Thyroid gland (tissue), 4 donors: ENCODE results near the gene SPATA2L. TPM values are rescaled to one million over a fixed set of nuclear protein-coding genes. Genes with fewer than 3 reads are reported as not detected.

Source experiments
- DNase-seq, 2 donors: peaks; one replicate each; pipeline ENCODE4 v3.0.0-alpha.2; 2019
- H3K27ac ChIP-seq, 3 donors: fragments of 200-600 bp; sonication (generic); 1 replicate in 2 of 3; 2 replicates in 1 of 3; pipeline ENCODE4 v1.5.1; 2016 to 2019; ENCODE audit warnings: mild to moderate bottlenecking in 1 of 3, moderate library complexity in 1 of 3
- H3K27me3 ChIP-seq: fragments of 200-600 bp; sonication (generic); one replicate; pipeline ENCODE4 v1.5.1; 2019
- H3K36me3 ChIP-seq, 2 donors: fragments of 200-600 bp; sonication (generic); one replicate each; pipeline ENCODE4 v1.5.1; 2016 to 2019
- H3K4me1 ChIP-seq, 2 donors: fragments of 200-600 bp; sonication (generic); one replicate each; pipeline ENCODE4 v1.5.1; 2017 to 2019
- H3K4me3 ChIP-seq, 3 donors: fragments of 200-600 bp; sonication (generic); replicated peaks in 1 of 3; 1 replicate in 2 of 3; 2 replicates in 1 of 3; pipeline ENCODE4 v1.5.1; 2016; ENCODE audit warnings: mild to moderate bottlenecking in 1 of 3
- H3K9me3 ChIP-seq: fragments of 200-600 bp; sonication (generic); one replicate; pipeline ENCODE4 v1.5.1; 2017
- CTCF ChIP-seq, 6 experiments: fragments of 200-600 bp in 3 of 6; fragments of 450-650 bp in 3 of 6; sonication (generic) in 3 of 6; IDR thresholded peaks; one replicate each; pipeline ENCODE4 v1.5.1; 2016 to 2019; ENCODE audit warnings: antibody characterized with exemption in 6 of 6, mild to moderate bottlenecking in 2 of 6, inconsistent platforms in 1 of 6, moderate library complexity in 1 of 6
- POLR2A ChIP-seq, 2 donors: fragments of 450-650 bp; IDR thresholded peaks; one replicate each; pipeline ENCODE4 v1.6.1; 2017; ENCODE audit warnings: antibody characterized with exemption in 2 of 2, mild to moderate bottlenecking in 2 of 2, moderate library complexity in 1 of 2
- WGBS, 2 donors: methylation state at CpG; one replicate each; pipeline ENCODE4 v1.1.5; 2017; 5-methylcytosine and 5-hydroxymethylcytosine counted together
- intact Hi-C: fragments of 100-400 bp; cut with DNase I; formaldehyde crosslinking; loops from one replicate; pipeline ENCODE4 v1.15.1; 2023
- total RNA-seq, 4 donors: library from RNA; depleted of rRNA; stranded (reverse); fragments of >200 nt; gene quantifications; one replicate each; pipeline ENCODE4 v1.2.3, GENCODE V29; 2016

Gene SPATA2L
- total RNA-seq, 4 donors from 2014 or later: 22.4 to 31.9 (median 27.7) TPM

GRCh38 chr16:89687092-89687940, 14.2 kb downstream of the SPATA2L start:
- Histone ChIP-seq H3K27ac (peak overlapping the region; percentile 78 to 84 (median 83)), H3K9me3 (no peaks in the 10 kb centered on the region), H3K4me3 (peak overlapping the region; percentile 59 to 77 (median 63)), H3K36me3 (peaks cover 11 to 16% of the 10 kb centered on the region in 2 donors), H3K4me1 (peaks cover 8 to 11% of the 10 kb centered on the region in 2 donors), H3K27me3 (no peaks in the 10 kb centered on the region)
- no peak for TF ChIP-seq CTCF (IDR thresholded peaks at IDR 0.05)
- TF ChIP-seq POLR2A (IDR thresholded peaks at IDR 0.05): peak in 1 of 2 donors; percentile 31
- peak; percentile 80 to 82 for DNase-seq
- intact Hi-C loops: no loop called here
- 10 to 17% methylated on average over 22 to 28 of the region's 42 CpGs for WGBS, 2 donors

- WGBS, 2 donors: 0% methylated on average over 2 of the region's 67 CpGs; no CpG with 5 or more reads in 1 of the 2 donors
- intact Hi-C loops: no loop called here
- no peaks in the 10 kb centered on the region for H3K9me3 ChIP-seq
- peak within 1 kb of the TSS; percentile 78 to 84 (median 83) for H3K27ac ChIP-seq
- no peaks in the 10 kb centered on the region for H3K27me3 ChIP-seq
- peak; percentile 88 to 91 for DNase-seq
- TF ChIP-seq CTCF (IDR thresholded peaks at IDR 0.05) (no peak), POLR2A (IDR thresholded peaks at IDR 0.05) (peak; percentile 61 to 89)
- H3K36me3 ChIP-seq: peaks cover 4 to 10% of the 10 kb centered on the region in 2 donors
- peaks cover 8 to 11% of the 10 kb centered on the region in 2 donors for H3K4me1 ChIP-seq
- peak within 1 kb of the TSS; percentile 59 to 77 (median 63) for H3K4me3 ChIP-seq
Observed at GRCh38 chr16:89686520-89687091, 14.9 kb downstream of the SPATA2L start, which contains the start of gene CDK10. Gene CDK10, plus strand, starts transcription at chr16:89686689. Its CDS starts 22 bp downstream, at chr16:89686711.

- peaks cover 8 to 11% of the 10 kb centered on the region in 2 donors for H3K4me1 ChIP-seq
- H3K27me3 ChIP-seq: no peaks in the 10 kb centered on the region
- WGBS, 2 donors: 71 to 86% methylated on average over 1 of the region's 1 CpG
- no peak overlapping the region for H3K27ac ChIP-seq
- peaks cover 0 to 5% of the 10 kb centered on the region in 2 donors for H3K36me3 ChIP-seq
- intact Hi-C loops: no loop called here
- no peaks in the 10 kb centered on the region for H3K9me3 ChIP-seq
- TF ChIP-seq CTCF (IDR thresholded peaks at IDR 0.05) (no peak), POLR2A (IDR thresholded peaks at IDR 0.05) (no peak)
- H3K4me3 ChIP-seq: peak overlapping the region in 1 of 3 donors; percentile 59
- DNase-seq: no peak
Observed at GRCh38 chr16:89685916-89686315, 15.6 kb downstream of the SPATA2L start.

GRCh38 chr16:89678258-89678657, 23.2 kb downstream of the SPATA2L start:
- Histone ChIP-seq H3K27ac (no peak overlapping the region), H3K4me1 (no peaks in the 10 kb centered on the region), H3K9me3 (no peaks in the 10 kb centered on the region), H3K4me3 (no peak overlapping the region), H3K27me3 (no peaks in the 10 kb centered on the region), H3K36me3 (no peaks in the 10 kb centered on the region)
- 93 to 96% methylated on average over 2 of the region's 2 CpGs for WGBS, 2 donors
- DNase-seq: no peak
- intact Hi-C loops: no loop called here
- TF ChIP-seq CTCF (IDR thresholded peaks at IDR 0.05): no peak
- TF ChIP-seq POLR2A (IDR thresholded peaks at IDR 0.05): no peak
